Muscle of back (tissue), 11 donors: ENCODE measurements around the gene SEPHS1. TPM values are rescaled to one million over a fixed set of nuclear protein-coding genes. Genes with fewer than 3 reads are reported as not detected.

Experiments used
- DNase-seq, 3 donors: peaks; one replicate each; pipeline versions ENCODE4 v3.0.0 to v3.0.0-alpha.2; 2013
- polyA plus RNA-seq, 10 donors: library from polyadenylated mRNA; unstranded; fragments of 120-200 nt; gene quantifications; one replicate each; pipeline ENCODE4 v1.2.1, GENCODE V29; 2013; ENCODE audit not compliant: insufficient read length in 10 of 10

Gene SEPHS1
- polyA plus RNA-seq, 10 donors = 53.0 to 82.3 (median 60.0) TPM

DNA sequence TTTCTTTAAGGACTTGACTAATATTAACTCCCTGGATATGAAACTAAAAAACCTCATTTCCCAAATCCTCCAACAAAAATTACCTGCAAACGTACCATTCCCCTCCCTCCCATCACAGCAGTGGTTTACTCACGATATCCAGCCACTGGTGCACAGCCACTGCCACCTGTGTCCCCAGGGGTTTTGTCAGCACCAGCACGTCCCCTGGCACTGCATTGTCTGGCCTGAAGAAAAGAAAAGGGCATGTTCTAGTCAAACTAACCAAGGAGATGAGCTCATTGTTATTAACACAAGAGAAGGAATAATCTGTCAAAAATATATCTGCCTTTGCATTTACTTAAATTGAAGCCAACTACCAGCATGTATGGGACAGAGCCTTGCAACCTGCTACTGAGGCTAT, 18.5 kb downstream of the SEPHS1 start:
- DNase-seq = no peak

DNA sequence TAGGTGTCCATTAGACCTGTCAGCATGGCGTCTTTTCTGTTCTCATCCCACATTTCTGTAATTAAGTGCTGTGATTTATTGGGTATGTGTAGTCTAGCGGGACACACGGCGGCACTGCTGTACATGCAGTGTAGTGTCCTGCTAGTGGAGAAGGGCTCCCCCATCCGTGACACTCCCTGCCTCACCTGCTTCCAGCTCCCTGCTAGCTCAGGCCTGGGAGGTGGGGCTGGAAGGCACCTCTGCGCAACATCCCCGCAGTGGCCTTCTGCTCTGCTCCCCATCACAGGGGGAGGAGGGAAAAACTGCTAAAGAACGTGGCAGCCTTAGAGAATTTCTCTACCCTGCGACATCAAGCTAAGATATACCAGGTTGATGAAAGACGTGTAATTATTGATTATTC, 19.5 kb downstream of the SEPHS1 start:
- DNase-seq = no peak

DNA sequence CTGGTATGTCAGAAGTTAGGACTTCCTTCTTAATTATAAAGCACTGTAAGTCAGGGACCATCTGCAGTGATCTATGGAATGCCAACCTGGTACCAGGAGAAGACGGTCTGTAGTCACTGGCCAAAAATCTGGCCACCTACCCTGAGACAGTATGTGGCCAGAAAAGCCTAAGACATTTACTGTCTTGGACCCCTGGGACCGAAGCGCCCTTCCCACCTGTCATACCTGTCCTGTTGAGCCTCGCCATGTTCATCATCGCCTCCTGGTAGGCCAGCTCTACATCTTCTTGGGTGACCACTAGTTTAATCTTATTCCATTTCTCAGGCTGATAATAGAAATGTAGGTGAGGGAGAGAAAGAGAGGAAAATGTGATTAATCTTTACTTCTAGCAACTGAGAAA, 20.0 kb downstream of the SEPHS1 start:
- DNase-seq = no peak

- peak; percentile 33 to 69 (median 65) for DNase-seq
Measured at GRCh38 chr10:13327534-13327933, 20.6 kb downstream of the SEPHS1 start.

DNA sequence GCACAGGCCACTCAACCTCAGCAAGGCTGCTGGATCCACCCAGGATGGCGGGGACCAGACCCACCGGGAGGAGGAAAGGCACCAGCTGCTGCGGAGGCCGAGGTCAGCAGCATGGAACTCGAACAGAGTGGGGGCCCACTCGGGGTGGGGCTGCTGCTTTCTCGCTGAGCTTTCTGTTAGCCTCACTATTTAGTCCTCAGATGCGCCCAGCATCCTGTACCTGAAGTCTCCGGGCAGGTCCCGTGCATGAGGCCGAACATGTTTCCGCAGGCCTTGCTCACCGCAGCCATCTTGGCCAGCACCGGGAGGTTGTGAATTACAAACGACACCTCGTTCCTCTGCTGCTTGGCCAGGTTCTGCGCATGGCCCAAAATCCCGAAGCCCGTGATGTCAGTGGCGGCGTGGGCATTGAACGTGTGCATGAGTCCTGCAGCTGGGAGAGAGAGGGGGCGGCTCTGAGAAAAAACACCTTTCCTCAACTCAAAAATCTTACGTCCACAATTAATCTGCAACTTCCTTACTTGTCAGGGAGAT, 25.4 kb downstream of the SEPHS1 start:
- DNase-seq = no peak

DNA sequence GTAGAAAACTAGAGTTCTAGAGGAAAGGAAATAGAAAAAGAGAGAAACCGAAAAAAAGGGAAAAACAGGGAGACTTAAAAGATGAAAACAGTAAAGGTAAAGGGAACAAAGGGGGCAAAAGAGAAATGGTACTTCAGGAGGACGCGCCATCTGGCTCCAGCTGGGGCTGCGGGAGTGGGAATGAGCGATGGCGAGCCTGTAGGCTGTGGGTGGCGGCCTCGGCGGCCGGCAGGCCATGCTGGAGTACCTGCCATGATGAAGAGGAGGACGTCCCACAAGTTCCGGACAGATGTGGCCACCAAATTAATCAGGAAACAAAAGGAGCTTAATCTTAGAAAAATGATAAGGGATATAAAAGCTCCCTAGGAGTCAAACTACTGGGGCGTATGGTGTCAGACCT, 26.5 kb downstream of the SEPHS1 start:
- DNase-seq = no peak

DNA sequence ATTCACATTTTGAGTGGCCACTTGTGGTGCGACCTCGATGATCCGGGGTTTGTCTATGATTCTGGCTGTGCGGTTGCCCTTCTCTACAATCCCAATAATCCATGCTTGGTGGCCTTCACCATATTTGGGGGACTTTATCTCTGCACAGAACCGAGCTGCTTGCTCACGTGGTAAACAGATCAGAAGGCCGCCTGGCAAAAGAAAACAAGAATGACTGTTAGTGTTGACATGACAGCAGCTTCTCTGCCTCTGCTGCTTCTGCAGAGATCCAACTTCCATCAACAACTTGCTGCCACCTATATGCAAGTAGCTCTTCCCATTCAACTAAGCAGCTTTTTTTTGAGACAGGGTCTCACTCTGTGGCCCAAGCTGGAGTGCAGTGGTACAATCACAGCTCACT, 28.9 kb downstream of the SEPHS1 start:
- DNase-seq = no peak

DNA sequence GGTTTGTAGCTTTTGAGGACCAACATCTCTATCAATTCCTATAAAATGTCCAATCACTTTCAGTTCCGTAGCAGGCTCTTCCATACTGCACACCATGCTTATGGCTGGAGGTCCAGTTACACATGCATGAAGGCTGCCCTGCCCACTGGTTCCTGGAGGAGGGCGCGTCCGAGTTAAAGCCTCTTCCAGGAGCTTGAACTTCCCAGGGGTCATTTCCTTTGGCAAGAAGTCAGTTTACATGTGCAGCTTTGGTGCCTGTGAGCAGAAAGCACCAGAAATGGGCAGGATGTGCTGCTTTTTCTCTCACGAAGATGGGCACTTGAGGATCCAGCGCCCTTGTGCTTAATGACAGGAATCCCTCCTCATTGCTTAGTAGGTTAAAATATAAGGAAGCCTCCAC, 30.6 kb downstream of the SEPHS1 start:
- DNase-seq = no peak

GRCh38 chr10:13316635-13317311, 31.3 kb downstream of the SEPHS1 start:
- no peak for DNase-seq

DNA sequence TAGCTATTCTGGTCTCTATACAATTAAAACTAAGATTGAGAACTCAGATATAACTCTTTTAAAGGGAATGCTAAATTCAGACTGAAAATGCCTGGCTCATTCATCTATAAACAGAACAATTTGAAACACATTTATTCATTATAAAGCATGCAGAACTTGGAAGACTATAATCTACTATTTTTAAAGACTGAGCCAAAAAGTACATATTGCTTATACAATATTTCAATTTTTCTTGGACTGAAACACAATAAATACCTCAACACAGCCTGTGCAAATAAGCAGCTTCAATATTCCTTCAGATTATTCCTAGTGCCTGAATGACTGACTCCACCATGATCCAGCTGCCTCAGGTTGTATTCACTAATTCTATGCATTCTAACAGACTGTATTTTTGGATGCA, 32.7 kb downstream of the SEPHS1 start:
- DNase-seq = peak in 1 of 3 donors; percentile 52

GRCh38 chr10:13311177-13311575, 36.9 kb downstream of the SEPHS1 start:
- DNase-seq = peak in 1 of 3 donors; percentile 22

DNA sequence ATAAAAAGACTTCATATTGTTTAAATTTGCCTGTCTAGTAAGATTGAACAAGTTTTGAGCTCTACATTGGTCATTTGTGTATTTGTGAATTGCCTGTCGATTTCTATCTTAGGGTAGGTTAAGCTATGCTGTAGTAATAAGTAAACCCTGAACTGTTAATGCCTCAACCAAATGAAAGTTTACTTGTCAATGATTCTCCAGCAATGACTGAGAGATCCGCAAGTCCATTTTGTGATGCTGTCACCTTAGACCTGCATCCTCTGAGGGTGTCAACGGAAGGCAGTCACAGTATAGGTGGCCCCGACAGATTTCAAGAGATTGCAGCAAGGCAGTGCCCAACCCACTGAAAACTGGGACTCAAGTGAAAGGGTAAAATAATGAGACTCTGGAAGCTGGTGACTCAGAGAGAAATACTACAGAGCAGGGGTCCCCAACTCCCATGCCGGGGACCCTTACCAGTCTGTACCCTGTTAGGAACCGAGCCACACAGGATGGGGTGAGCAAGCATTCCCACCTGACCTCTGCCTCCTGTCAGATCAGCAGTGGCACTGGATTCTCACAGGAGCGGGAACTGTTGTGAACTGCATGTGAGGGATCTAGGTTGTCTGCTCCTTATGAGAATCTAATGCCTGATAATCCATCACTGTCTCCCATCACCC, 37.4 kb downstream of the SEPHS1 start:
- DNase-seq = no peak

GRCh38 chr10:13309792-13310191, 38.3 kb downstream of the SEPHS1 start:
- DNase-seq = no peak

GRCh38 chr10:13308096-13308495, 40.0 kb downstream of the SEPHS1 start:
- no peak for DNase-seq

DNA sequence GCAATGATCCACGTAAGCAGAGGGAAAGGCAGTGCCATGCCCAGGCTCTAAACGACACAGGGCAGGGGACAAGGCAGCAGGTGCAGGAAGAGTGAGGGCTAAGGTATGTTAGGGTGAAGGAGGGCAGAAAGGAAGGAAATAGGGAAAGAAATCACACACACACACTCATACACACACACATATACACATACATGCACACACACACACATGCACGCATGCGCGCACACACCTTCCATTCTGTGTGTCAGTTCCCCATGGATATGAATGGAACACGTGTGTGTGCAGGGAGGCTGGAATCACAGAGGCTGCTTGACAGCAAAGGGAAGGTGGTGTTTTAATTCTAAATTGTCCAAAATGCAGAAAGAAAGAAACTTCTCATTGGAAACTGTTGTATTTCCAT, 42.0 kb downstream of the SEPHS1 start:
- no peak for DNase-seq

DNA sequence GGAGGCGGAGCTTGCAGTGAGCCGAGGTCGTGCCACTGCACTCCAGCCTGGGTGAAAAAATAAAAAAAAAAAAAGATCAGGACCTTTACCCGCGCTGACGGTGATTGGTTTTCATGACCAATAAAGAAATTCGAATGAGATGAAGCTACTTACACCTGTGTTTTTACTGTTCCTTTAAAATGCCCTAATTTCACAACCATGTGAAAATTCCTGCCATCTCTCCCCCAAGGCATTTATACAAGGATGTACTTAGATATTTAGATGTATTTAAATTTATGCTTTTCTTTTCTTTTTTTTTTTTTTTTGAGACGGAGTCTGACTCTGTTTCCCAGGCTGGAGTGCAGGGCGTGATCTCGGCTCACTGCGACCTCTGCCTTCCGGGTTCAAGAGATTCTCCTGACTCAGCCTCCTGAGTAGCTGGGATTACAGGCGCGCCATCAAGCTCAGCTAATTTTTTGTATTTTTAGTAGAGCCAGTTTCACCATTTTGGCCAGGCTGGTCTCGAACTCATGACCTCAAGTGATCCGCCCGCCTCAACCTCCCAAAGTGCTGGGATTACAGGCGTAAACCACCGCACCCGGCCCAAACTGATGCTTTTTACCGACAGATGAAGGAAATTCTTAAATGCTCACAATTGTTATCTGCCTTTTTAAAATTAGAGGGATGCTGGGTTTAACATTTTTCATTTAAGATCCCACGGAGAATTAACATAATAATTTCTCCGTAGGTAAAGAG, 45.1 kb downstream of the SEPHS1 start:
- no peak for DNase-seq

- DNase-seq = peak; percentile 86 to 96 (median 92)
Measured at GRCh38 chr10:13299437-13300287, 48.4 kb downstream of the SEPHS1 start, which contains the start of gene PHYH. Gene PHYH (minus strand): TSS chr10:13300064. CDS start chr10:13300042, 22 bp downstream.

- no peak for DNase-seq
Measured at GRCh38 chr10:13298748-13299436, 49.2 kb downstream of the SEPHS1 start.

GRCh38 chr10:13296476-13296875, 51.6 kb downstream of the SEPHS1 start:
- no peak for DNase-seq

- no peak for DNase-seq
Measured at GRCh38 chr10:13294784-13295183, 53.3 kb downstream of the SEPHS1 start.
